Type B pancreatic cell (in vitro differentiated cells): ENCODE results near the gene NPR1. TPM values are rescaled to one million over a fixed set of nuclear protein-coding genes. Genes with fewer than 3 reads are reported as not detected.
"Not testable (repeated sequence)": the region's sequence is repeated elsewhere in the genome, so short reads cannot be mapped to it uniquely, and the experiment has no call there.

Experiments
- DNase-seq: peaks from one replicate; pipeline ENCODE4 v3.0.0; 2021; ENCODE audit warnings: mixed read lengths; ENCODE audit not compliant: unreplicated experiment; ENCODE audit errors: extremely low spot score
- H3K27ac Mint-ChIP-seq: 2 replicates; pipeline ENCODE4 v1.8.0; 2021; ENCODE audit warnings: mild to moderate bottlenecking, mixed read lengths
- H3K27me3 Mint-ChIP-seq: 2 replicates; pipeline ENCODE4 v1.8.0; 2021; ENCODE audit warnings: mixed read lengths
- H3K36me3 Mint-ChIP-seq: 2 replicates; pipeline ENCODE4 v1.8.0; 2021; ENCODE audit warnings: mixed read lengths
- H3K4me1 Mint-ChIP-seq: one replicate; pipeline ENCODE4 v1.8.0; 2021; ENCODE audit warnings: mixed read lengths; ENCODE audit not compliant: unreplicated experiment
- H3K4me3 Mint-ChIP-seq: 2 replicates; pipeline ENCODE4 v1.8.0; 2021; ENCODE audit warnings: mild to moderate bottlenecking, mixed read lengths
- H3K9me3 Mint-ChIP-seq: 2 replicates; pipeline ENCODE4 v1.8.0; 2021; ENCODE audit warnings: mixed read lengths
- total RNA-seq: library from RNA; stranded (reverse); gene quantifications from 2 replicates; pipeline ENCODE4 v1.2.1, GENCODE V29; 2021; ENCODE audit warnings: low replicate concordance
- TF ChIP-seq, protein P1 (sequence below): fragments of 200-600 bp; sonication (generic); conservative IDR thresholded peaks from 2 replicates; pipeline ENCODE4 v1.5.0; 2021; ENCODE audit warnings: antibody characterized with exemption, mild to moderate bottlenecking

Gene NPR1
- total RNA-seq, 1 donor from 2014 or later: 2.4 TPM

DNA sequence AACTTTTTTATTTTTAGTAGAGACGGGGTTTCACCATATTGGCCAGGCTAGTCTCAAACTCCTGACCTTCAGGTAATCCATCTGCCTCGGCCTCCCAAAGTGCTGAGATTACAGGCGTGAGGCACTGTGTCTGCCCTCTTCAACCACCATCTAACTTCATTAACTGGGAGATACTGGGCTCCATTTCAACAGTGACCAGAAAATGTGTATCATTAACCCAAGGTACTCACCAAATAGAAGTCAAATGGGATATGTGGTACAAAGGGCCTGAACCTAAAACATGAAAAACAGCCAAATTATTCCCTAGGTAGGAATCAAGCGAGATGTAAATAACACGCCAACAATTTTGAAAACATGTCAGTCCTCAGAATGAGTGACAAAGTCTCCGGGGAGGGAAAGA is 8.9 kb upstream of the NPR1 start:
- no peak for DNase-seq

DNA sequence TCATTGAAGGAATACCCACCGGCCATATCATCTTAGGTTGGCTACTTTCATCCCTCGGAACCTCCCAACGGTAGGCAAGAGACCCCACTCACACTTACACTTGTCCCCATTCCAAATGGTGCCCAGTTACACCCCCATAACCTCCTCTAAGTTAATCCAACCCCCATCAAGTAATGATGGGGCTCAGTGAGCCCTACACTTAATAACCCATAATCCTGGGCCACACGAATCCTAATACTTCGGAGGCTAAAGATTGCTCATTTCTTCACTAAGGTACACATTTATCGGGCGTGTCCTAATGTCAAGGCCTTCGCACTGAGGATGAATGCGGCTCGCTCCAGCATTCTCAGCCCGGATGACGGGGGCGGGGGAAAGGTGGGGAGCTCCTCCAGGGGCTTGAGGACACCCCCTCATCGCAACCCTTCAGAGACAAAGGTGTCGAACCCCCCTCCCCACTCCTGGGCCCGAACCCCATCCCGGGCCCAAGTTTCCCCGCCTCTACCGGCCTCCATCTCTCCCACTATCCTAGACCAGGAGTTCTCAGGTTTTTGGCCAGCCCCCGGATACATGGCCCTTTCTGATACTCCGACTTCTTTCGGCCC is 8.1 kb upstream of the NPR1 start:
- no peaks in the 10 kb centered on the region for H3K27me3 Mint-ChIP-seq
- no peak overlapping the region for H3K27ac Mint-ChIP-seq
- no peak overlapping the region for H3K4me3 Mint-ChIP-seq
- TF ChIP-seq, protein P1, sequence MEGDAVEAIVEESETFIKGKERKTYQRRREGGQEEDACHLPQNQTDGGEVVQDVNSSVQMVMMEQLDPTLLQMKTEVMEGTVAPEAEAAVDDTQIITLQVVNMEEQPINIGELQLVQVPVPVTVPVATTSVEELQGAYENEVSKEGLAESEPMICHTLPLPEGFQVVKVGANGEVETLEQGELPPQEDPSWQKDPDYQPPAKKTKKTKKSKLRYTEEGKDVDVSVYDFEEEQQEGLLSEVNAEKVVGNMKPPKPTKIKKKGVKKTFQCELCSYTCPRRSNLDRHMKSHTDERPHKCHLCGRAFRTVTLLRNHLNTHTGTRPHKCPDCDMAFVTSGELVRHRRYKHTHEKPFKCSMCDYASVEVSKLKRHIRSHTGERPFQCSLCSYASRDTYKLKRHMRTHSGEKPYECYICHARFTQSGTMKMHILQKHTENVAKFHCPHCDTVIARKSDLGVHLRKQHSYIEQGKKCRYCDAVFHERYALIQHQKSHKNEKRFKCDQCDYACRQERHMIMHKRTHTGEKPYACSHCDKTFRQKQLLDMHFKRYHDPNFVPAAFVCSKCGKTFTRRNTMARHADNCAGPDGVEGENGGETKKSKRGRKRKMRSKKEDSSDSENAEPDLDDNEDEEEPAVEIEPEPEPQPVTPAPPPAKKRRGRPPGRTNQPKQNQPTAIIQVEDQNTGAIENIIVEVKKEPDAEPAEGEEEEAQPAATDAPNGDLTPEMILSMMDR: no peak
- no peak for DNase-seq
- H3K4me1 Mint-ChIP-seq: peaks cover 24% of the 10 kb centered on the region
- H3K9me3 Mint-ChIP-seq: no peaks in the 10 kb centered on the region
- peaks cover 18% of the 10 kb centered on the region for H3K36me3 Mint-ChIP-seq

More for the DNA sequence above, 8.9 kb upstream of the NPR1 start:
- H3K9me3 Mint-ChIP-seq: no peaks in the 10 kb centered on the region
- H3K4me3 Mint-ChIP-seq: no peak overlapping the region
- TF ChIP-seq, protein P1: no peak
- no peaks in the 10 kb centered on the region for H3K27me3 Mint-ChIP-seq
- peaks cover 24% of the 10 kb centered on the region for H3K4me1 Mint-ChIP-seq
- H3K27ac Mint-ChIP-seq: no peak overlapping the region
- peaks cover 25% of the 10 kb centered on the region for H3K36me3 Mint-ChIP-seq

DNA sequence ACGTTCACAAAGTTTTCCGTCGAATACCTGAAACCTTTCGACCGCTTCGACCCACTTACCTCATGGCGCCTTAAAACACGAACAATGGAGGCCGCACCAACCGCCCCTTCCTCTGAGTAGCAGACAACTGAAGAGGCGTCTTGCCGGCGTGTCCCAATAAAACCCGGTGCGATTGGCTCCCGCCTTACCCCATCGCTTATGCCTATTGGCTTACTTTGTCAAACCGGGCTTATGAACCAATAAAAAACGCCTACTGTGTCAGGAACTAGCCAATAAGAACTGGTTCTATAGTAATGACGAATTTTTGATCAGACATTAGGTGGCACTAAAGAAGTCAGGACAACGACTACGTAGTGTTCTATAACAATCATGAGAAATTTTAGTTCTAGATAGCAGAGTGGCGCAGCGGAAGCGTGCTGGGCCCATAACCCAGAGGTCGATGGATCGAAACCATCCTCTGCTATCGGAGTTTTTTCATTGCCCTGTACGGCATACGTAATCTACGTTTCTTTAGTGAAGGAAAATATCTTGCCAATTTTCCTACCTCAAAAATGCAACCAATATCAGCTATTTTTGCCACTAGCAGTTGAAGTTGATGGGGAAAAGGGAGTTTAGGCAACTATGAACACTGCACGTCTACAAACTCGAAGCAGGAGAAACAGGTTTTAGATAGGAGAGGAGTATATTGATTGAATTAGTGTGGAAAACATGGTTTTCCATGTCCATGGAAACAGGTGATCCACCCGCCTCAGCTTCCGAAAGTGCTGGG is 7.4 kb upstream of the NPR1 start, which contains the start of gene ILF2:
Gene ILF2, minus strand, starts transcription at position 135 of the 769 bp plus-strand sequence. Its CDS starts 71 bp downstream, at position 64.
- Mint-ChIP-seq H3K36me3 (peaks cover 14% of the 10 kb centered on the region), H3K4me1 (peaks cover 24% of the 10 kb centered on the region)

DNA sequence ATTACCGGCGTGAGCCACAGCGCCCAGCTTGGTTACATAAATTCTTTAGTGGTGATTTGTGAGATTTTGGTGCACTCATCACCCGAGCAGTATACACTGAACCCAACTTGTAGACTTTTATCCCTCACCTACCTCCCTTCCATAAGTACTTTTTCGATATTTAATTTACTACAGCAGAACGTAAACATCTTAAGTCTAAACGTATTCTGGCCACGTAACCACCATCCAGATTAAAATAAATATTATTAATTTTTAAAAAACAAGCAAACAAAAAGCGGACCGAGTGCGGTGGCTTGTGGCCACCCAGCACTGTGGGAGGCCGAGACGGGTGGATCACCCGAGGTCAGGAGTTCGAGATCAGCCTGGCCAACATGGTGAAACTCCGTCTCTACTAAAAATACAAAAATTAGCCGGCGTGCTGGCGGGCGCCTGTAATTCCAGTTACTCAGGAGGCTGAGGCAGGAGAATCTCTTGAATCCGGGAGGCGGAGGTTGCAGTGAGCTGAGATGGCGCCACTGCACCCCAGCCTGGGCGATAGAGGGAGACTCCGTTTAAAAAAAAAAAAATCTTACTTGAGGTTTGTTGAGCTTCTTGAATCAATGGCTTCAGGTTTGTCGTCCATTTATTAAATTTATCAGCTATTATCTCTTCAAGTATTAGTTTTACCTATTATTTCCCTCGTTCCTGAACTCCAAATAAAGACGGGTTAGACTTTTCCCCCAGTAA is 6.7 kb upstream of the NPR1 start:
- Mint-ChIP-seq H3K36me3 (peaks cover 14% of the 10 kb centered on the region), H3K4me1 (peaks cover 24% of the 10 kb centered on the region)
- not testable (repeated sequence) for H3K27me3 Mint-ChIP-seq, H3K9me3 Mint-ChIP-seq, DNase-seq, H3K4me3 Mint-ChIP-seq, H3K27ac Mint-ChIP-seq
- TF ChIP-seq, protein P1: peak; percentile 42

More for the DNA sequence above, 7.4 kb upstream of the NPR1 start, which contains the start of gene ILF2:
- Mint-ChIP-seq H3K27ac (no peak within 1 kb of the TSS), H3K4me3 (no peak within 1 kb of the TSS), H3K9me3 (no peaks in the 10 kb centered on the region), H3K27me3 (no peaks in the 10 kb centered on the region)
- peak; percentile 96 for DNase-seq
- TF ChIP-seq, protein P1: no peak

DNA sequence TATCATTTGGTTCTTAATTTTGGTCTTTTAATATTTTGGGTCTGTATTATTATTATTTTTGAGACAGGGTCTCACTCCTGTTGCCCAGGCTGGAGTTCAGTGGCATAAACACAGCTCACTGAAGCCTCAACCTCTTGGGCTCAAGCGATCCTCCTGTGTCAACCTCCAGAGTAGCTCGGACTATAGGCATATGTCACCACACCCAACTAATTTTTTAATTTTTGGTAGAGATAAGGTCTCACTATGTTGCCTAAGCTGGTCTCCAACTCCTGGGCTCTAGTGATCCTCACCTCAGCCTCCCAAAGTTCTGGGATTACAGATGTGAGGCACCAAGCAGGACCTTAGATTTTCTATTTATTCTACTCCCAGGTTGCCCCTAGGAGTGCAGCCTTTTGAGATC is 5.0 kb upstream of the NPR1 start:
- peaks cover 23% of the 10 kb centered on the region for H3K4me1 Mint-ChIP-seq
- no peaks in the 10 kb centered on the region for H3K9me3 Mint-ChIP-seq
- TF ChIP-seq, protein P1: no peak
- peaks cover 15% of the 10 kb centered on the region for H3K27me3 Mint-ChIP-seq
- peaks cover under 1% of the 10 kb centered on the region for H3K36me3 Mint-ChIP-seq
- peak overlapping the region; percentile 24 for H3K27ac Mint-ChIP-seq
- H3K4me3 Mint-ChIP-seq: peak overlapping the region; percentile 61
- DNase-seq: no peak
